ENCODE results near the gene CD27.

DNA sequence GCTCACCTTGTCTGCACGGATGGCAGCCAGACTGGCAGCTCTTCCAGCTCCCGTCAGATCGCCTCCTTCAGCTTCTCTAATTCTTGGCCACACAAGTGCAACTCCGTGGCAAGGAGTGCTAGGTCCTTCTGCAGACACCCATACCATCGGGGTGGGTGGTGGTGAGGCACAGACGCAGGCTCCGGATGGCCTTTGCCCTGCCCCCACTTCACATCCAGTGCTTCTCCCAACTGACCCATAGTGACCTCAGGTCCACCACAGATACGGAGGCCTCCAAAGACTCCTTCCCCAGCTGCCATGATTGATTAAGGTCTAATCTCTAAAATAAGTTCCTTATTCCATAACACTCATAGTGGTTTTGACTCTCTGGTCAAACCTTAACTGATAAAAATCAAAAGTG, 19.9 kb upstream of the CD27 start:
- TF ChIP-seq CTCF (conservative IDR thresholded peaks at IDR 0.05 in 1 of 2, IDR thresholded peaks at IDR 0.05 in 1 of 2; ENCODE audit: low read depth in 1 of 2, low read length in 2 of 2) (no peak), EZH2 (IDR thresholded peaks at IDR 0.05; ENCODE audit: low read length, missing control alignments) (no peak)
